ENCODE results near the gene GRP. TPM values are rescaled to one million over a fixed set of nuclear protein-coding genes. Genes with fewer than 3 reads are reported as not detected.

Gene GRP
- total RNA-seq: 1 to 10 TPM in 1 of 4 donors, not detected in 3; 4.8 TPM

DNA sequence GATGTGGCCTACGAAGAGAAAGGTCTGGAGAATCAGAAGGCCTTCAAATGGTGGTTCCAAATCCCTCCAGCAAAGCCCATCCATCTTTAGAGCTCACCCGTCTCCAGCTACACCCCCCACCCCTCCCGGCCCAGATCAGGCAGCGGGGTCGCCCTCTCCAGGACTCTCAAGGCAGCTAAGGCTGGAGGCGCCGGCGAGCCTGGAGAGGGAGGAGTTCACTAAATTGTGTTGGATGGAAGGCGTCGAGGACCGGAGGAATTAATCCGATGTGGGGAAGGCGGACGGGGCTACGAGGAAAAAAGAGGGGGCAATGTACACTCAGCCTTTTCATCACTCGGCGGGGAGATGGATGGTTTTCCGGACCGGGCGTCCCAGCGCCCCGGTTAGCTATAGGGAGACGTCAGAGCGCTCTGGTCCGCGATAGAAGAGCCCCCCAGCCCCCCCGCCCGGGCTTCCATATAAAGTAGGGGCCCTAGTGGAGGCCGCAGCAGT is at the start of gene GRP:
Gene GRP, plus strand, starts transcription at position 487 of the 492 bp plus-strand sequence. CDS start 108 bp downstream, outside the sequence.
- H3K36me3 ChIP-seq: no peaks in the 10 kb centered on the region
- H3K27ac ChIP-seq: no peak within 1 kb of the TSS
- WGBS, 2 donors (ENCODE audit: low coverage in 1 of 2): 8 to 25% methylated on average over 1 to 3 of the region's 29 CpGs
- H3K27me3 ChIP-seq: peaks cover 89% of the 10 kb centered on the region
- no peaks in the 10 kb centered on the region for H3K9me3 ChIP-seq
- TF ChIP-seq, protein P1, sequence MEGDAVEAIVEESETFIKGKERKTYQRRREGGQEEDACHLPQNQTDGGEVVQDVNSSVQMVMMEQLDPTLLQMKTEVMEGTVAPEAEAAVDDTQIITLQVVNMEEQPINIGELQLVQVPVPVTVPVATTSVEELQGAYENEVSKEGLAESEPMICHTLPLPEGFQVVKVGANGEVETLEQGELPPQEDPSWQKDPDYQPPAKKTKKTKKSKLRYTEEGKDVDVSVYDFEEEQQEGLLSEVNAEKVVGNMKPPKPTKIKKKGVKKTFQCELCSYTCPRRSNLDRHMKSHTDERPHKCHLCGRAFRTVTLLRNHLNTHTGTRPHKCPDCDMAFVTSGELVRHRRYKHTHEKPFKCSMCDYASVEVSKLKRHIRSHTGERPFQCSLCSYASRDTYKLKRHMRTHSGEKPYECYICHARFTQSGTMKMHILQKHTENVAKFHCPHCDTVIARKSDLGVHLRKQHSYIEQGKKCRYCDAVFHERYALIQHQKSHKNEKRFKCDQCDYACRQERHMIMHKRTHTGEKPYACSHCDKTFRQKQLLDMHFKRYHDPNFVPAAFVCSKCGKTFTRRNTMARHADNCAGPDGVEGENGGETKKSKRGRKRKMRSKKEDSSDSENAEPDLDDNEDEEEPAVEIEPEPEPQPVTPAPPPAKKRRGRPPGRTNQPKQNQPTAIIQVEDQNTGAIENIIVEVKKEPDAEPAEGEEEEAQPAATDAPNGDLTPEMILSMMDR (IDR thresholded peaks at IDR 0.05): no peak
- TF ChIP-seq POLR2A (IDR thresholded peaks at IDR 0.05) (no peak), EP300 (IDR thresholded peaks at IDR 0.05) (no peak), POLR2AphosphoS5 (IDR thresholded peaks at IDR 0.05) (no peak)
- ATAC-seq: no peak
- H3K4me3 ChIP-seq: no peak within 1 kb of the TSS
- peaks cover 0 to 18% (median 0%) of the 10 kb centered on the region in 3 donors for H3K4me1 ChIP-seq

DNA sequence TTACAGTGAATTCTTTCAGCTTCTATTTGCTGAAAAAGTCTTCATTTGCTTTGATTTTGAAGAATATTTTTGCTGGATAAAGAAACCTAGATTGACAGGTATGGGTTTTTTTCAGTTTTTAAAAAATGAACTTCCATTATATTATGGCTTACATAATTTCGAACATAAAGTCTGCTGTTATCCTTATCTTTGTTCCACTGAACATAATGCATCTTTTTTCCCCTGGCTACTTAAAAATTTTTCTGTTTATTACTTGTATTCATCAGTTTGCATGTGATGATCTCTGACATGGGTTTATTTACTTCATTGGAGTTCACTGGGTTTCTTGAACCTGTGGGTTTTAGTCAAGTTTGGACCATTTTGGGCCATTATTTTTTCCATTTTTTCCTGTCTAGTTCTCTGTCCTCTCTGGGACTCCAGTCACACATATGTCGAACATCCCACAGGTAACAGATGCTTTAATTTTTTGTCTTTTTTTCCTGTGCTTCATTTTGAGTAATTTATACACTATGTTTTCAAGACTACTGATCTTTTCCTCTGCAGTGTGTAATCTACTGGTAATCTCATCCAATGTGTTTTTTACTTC is 47.2 kb upstream of the GRP start:
- H3K9me3 ChIP-seq: peaks cover 0 to 31% (median 0%) of the 10 kb centered on the region in 3 donors
- H3K36me3 ChIP-seq: no peaks in the 10 kb centered on the region
- H3K4me3 ChIP-seq: no peak overlapping the region
- H3K27ac ChIP-seq: no peak overlapping the region
- TF ChIP-seq POLR2A (IDR thresholded peaks at IDR 0.05) (no peak), POLR2AphosphoS5 (IDR thresholded peaks at IDR 0.05) (no peak), EP300 (IDR thresholded peaks at IDR 0.05) (no peak)
- TF ChIP-seq, protein P1 (IDR thresholded peaks at IDR 0.05): no peak
- no peak for ATAC-seq
- no peaks in the 10 kb centered on the region for H3K4me1 ChIP-seq
- 62 to 82% methylated on average over 2 of the region's 2 CpGs for WGBS, 2 donors (ENCODE audit: low coverage in 1 of 2)
- H3K27me3 ChIP-seq: no peaks in the 10 kb centered on the region

DNA sequence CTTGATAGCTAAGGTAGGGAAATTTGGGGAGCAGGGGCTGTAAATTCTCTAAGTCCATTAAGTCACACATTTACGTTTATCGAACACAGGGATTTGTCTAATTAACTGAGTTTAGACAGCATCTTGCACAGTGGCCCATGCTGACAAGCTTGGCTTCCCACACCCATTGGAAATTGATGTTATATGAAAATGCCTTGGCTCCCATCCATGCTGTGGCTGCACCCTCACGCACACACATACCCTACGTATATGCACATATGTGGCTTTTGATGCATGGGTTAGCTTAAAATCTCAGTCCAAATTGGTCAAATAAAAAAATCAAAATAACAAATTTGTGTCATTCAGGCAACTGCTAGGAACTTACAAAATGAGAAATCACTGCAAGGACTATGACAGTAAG is 42.5 kb upstream of the GRP start:
- H3K27me3 ChIP-seq: no peaks in the 10 kb centered on the region
- no peak overlapping the region for H3K27ac ChIP-seq
- no peaks in the 10 kb centered on the region for H3K36me3 ChIP-seq
- no peak for ATAC-seq
- H3K4me3 ChIP-seq: no peak overlapping the region
- TF ChIP-seq POLR2AphosphoS5 (IDR thresholded peaks at IDR 0.05): no peak
- TF ChIP-seq, protein P1 (IDR thresholded peaks at IDR 0.05): no peak
- TF ChIP-seq EP300 (IDR thresholded peaks at IDR 0.05): no peak
- TF ChIP-seq POLR2A (IDR thresholded peaks at IDR 0.05): no peak
- H3K4me1 ChIP-seq: no peaks in the 10 kb centered on the region
- 82% methylated on average over 3 to 4 of the region's 4 CpGs for WGBS, 2 donors (ENCODE audit: low coverage in 1 of 2)
- peaks cover 0 to 19% (median 0%) of the 10 kb centered on the region in 3 donors for H3K9me3 ChIP-seq

DNA sequence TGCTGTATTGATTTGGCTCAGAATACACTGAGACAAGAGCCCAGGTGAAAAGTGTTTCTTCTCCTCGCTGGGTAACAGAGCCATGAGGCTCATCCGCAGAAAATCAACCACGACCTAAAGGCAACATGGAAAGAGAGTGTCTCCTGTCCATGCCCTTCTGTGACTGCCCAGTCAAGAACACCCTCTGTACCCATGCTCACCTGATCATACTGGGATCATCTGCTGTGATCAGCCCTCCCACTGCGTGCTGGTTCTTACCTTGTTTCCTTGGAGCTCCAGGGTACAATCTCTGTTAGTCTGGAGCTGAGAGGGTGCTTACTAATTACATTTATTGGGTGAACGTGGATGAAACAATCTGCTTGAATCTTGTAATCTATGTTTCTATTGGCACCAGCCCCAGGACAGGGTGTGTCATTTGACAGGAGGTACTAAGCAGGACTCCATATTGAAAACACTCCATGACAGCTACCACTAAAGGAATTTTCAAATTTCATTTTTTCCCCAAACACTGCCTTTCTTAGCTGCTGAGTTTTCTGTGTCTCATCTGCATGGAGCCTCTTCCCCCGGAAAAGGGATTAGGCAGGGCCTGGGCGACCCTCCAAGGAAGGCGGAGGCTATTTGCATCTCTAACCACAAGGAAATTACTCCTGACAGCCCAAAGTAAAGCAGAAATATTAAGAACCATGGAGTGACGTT is 39.7 kb upstream of the GRP start:
- 40 to 41% methylated on average over 6 to 7 of the region's 9 CpGs for WGBS, 2 donors (ENCODE audit: low coverage in 1 of 2)
- H3K4me1 ChIP-seq: no peaks in the 10 kb centered on the region
- ATAC-seq: no peak
- no peaks in the 10 kb centered on the region for H3K36me3 ChIP-seq
- no peak overlapping the region for H3K27ac ChIP-seq
- peaks cover 3% of the 10 kb centered on the region for H3K27me3 ChIP-seq
- H3K4me3 ChIP-seq: no peak overlapping the region
- no peak for TF ChIP-seq POLR2AphosphoS5 (IDR thresholded peaks at IDR 0.05)
- no peak for TF ChIP-seq POLR2A (IDR thresholded peaks at IDR 0.05)
- TF ChIP-seq, protein P1 (IDR thresholded peaks at IDR 0.05): no peak
- TF ChIP-seq EP300 (IDR thresholded peaks at IDR 0.05): no peak
- H3K9me3 ChIP-seq: no peaks in the 10 kb centered on the region

Data from gastroesophageal sphincter (tissue), 4 donors.